ENCODE measurements around the gene ARMC12. TPM values are rescaled to one million over a fixed set of nuclear protein-coding genes. Genes with fewer than 3 reads are reported as not detected.
A peak's percentile ranks its signal among the peaks of the same experiment; 100 is the strongest.

Gene ARMC12
- total and polyA plus RNA-seq, 2 of the 4 experiments (the other 2 are of a cell fraction), result 0.18 to 0.74 TPM

DNA sequence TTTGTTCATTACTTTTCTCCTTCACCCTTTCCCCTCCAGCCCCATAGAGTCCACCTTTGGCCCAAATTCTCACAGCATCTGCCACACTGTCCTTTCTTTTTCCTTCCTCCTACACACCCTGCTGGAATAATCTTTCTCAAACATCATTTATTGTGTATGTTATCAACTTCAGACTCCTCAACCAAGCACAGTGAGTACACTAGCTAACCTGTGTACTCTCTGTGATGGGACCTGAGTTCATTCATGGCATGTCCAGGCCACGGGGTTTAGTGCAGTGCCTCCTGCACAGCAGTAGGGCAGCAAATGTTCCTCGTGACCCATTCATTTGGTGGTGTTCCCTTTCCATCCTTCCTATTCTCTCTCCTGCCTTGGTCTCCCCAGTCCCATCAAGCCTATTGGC lies 7.1 kb upstream of the ARMC12 start:
- no peak overlapping the region for H4K8ac ChIP-seq (ENCODE audit: low read depth in 2 of 2, low read length in 2 of 2)
- DNase-seq (no peak), ATAC-seq (ENCODE audit: low read depth) (no peak)
- intact Hi-C loops (cut with micrococcal nuclease) (no loop called here), in situ Hi-C loops (cut with MboI; ENCODE audit: low sequenced_read_pairs) (loop anchor here (5.0 to 25.0 kb wide), 2 partner anchors 37 to 417 kb away; no protein-coding TSS in a partner anchor), dilution Hi-C loops (cut with HindIII; ENCODE audit: low sequenced_read_pairs, unreplicated experiment) (no loop called here)
- WGBS, 2 experiments (ENCODE audit: extremely low coverage in 2 of 2, insufficient read length in 1 of 2), result 25% methylated on average over 2 of the region's 2 CpGs; no CpG with 5 or more reads in 1 of the 2 experiments
- no peak overlapping the region for H3K18ac ChIP-seq (ENCODE audit: low read depth, low read length)
- H2BK20ac ChIP-seq (ENCODE audit: low read depth, low read length), result no peak overlapping the region
- H3K4ac ChIP-seq (ENCODE audit: low read depth, low read length), result no peak overlapping the region
- no peaks in the 10 kb centered on the region for H3K79me1 ChIP-seq (ENCODE audit: low read depth in 1 of 2, low read length in 2 of 2)
- H3K4me2 ChIP-seq (ENCODE audit: low read depth, low read length), result no peak overlapping the region
- H4K20me1 ChIP-seq (ENCODE audit: insufficient read depth, low read length), result no peaks in the 10 kb centered on the region
- no peak overlapping the region for H2AK5ac ChIP-seq (ENCODE audit: low read depth, low read length)
- no peak overlapping the region for H2BK5ac ChIP-seq (ENCODE audit: low read depth, low read length, poor library complexity, severe bottlenecking)
- H2BK120ac ChIP-seq (ENCODE audit: low read depth, low read length), result 0 out of 2 replicates have a peak overlapping the region, but pooled peaks have one; percentile 33
- BruUV-seq (replicated peaks), result no TSS peak
- H3K4me3 ChIP-seq (ENCODE audit: insufficient read depth, low read depth, low read length), result no peak overlapping the region
- H3K9ac ChIP-seq (ENCODE audit: low read depth, low read length), result no peak overlapping the region
- peaks cover 16% of the 10 kb centered on the region for H3K4me1 ChIP-seq (ENCODE audit: control insufficient read depth, insufficient read depth, low read length)
- POLR2A ChIA-PET (ENCODE audit: unreplicated experiment), result no interaction called here
- no peaks in the 10 kb centered on the region for H3K36me3 ChIP-seq (ENCODE audit: control insufficient read depth, insufficient read depth, low read length)
- H2AK9ac ChIP-seq (replicated peaks; ENCODE audit: low read depth, low read length, poor library complexity), result no peak overlapping the region
- no peak overlapping the region for H3K56ac ChIP-seq (ENCODE audit: extremely low read depth, insufficient read depth, low read length)
- no peak overlapping the region for H2AFZ ChIP-seq (replicated peaks; ENCODE audit: low read length, poor library complexity)
- no peak overlapping the region for H2BK15ac ChIP-seq (ENCODE audit: low read depth, low read length)
- peaks cover 12% of the 10 kb centered on the region for H3K9me1 ChIP-seq (ENCODE audit: insufficient read depth, low read length)
- H3K9me3 ChIP-seq (ENCODE audit: control insufficient read depth, insufficient read depth, low read length), result no peaks in the 10 kb centered on the region
- H3K27me3 ChIP-seq (ENCODE audit: control insufficient read depth, insufficient read depth, low read length), result no peaks in the 10 kb centered on the region
- no peak overlapping the region for H4K91ac ChIP-seq (ENCODE audit: insufficient read depth, low read depth, low read length)
- no peak overlapping the region for H3K14ac ChIP-seq (replicated peaks; ENCODE audit: low read depth, low read length)
- H3K27ac ChIP-seq (ENCODE audit: insufficient read depth, low read length), result no peak overlapping the region
- H4K5ac ChIP-seq (ENCODE audit: low read depth, low read length), result no peak overlapping the region
- 0 out of 2 replicates have a peak overlapping the region, but pooled peaks have one; percentile 36 for H3K23ac ChIP-seq (ENCODE audit: low read depth, low read length)
- TF ChIP-seq CHD1 (IDR thresholded peaks at IDR 0.05; ENCODE audit: low read depth, low read length) (no peak), RFX5 (IDR thresholded peaks at IDR 0.05; ENCODE audit: low read depth, low read length) (no peak), MAFK (IDR thresholded peaks at IDR 0.05; ENCODE audit: low read depth, low read length) (no peak), NFE2L2 (IDR thresholded peaks at IDR 0.05; ENCODE audit: low read depth, low read length) (no peak), FOS (IDR thresholded peaks at IDR 0.05; ENCODE audit: low read depth, low read length) (no peak), BHLHE40 (IDR thresholded peaks at IDR 0.05; ENCODE audit: low read depth, low read length) (no peak), SMC3 (IDR thresholded peaks at IDR 0.05; ENCODE audit: low read depth, low read length) (no peak), RAD21 (IDR thresholded peaks at IDR 0.05; ENCODE audit: low read length) (no peak), RCOR1 (IDR thresholded peaks at IDR 0.05; ENCODE audit: insufficient replicate concordance, low read length) (no peak), MAZ (IDR thresholded peaks at IDR 0.05; ENCODE audit: borderline replicate concordance, low read depth, low read length) (no peak)
- TF ChIP-seq, protein P1, sequence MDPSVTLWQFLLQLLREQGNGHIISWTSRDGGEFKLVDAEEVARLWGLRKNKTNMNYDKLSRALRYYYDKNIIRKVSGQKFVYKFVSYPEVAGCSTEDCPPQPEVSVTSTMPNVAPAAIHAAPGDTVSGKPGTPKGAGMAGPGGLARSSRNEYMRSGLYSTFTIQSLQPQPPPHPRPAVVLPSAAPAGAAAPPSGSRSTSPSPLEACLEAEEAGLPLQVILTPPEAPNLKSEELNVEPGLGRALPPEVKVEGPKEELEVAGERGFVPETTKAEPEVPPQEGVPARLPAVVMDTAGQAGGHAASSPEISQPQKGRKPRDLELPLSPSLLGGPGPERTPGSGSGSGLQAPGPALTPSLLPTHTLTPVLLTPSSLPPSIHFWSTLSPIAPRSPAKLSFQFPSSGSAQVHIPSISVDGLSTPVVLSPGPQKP (IDR thresholded peaks at IDR 0.05; ENCODE audit: borderline replicate concordance, low read depth, low read length), result no peak
- TF ChIP-seq, protein P2, sequence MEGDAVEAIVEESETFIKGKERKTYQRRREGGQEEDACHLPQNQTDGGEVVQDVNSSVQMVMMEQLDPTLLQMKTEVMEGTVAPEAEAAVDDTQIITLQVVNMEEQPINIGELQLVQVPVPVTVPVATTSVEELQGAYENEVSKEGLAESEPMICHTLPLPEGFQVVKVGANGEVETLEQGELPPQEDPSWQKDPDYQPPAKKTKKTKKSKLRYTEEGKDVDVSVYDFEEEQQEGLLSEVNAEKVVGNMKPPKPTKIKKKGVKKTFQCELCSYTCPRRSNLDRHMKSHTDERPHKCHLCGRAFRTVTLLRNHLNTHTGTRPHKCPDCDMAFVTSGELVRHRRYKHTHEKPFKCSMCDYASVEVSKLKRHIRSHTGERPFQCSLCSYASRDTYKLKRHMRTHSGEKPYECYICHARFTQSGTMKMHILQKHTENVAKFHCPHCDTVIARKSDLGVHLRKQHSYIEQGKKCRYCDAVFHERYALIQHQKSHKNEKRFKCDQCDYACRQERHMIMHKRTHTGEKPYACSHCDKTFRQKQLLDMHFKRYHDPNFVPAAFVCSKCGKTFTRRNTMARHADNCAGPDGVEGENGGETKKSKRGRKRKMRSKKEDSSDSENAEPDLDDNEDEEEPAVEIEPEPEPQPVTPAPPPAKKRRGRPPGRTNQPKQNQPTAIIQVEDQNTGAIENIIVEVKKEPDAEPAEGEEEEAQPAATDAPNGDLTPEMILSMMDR (conservative IDR thresholded peaks at IDR 0.05; ENCODE audit: low read depth, low read length), result no peak
- CTCF ChIA-PET, result no interaction called here
